Fibroblast of the aortic adventitia (primary cell): Measurements from ENCODE around the gene DHX32. TPM values are rescaled to one million over a fixed set of nuclear protein-coding genes. Genes with fewer than 3 reads are reported as not detected.
"Not testable (repeated sequence)": the region's sequence is repeated elsewhere in the genome, so short reads cannot be mapped to it uniquely, and the experiment has no call there.

ENCODE experiments used
- DNase-seq: peaks from one replicate; pipeline ENCODE4 v3.0.0-alpha.2; 2010; ENCODE audit warnings: low read depth
- H3K4me3 ChIP-seq: 2 replicates; pipeline ENCODE4 v1.5.1; 2011; ENCODE audit warnings: low read depth, mild to moderate bottlenecking, control low read depth, low read length, moderate library complexity
- CTCF ChIP-seq: IDR thresholded peaks from 2 replicates; pipeline ENCODE4 v1.5.1; 2011; ENCODE audit warnings: mild to moderate bottlenecking, low read length, control low read depth, inconsistent platforms; ENCODE audit not compliant: insufficient read depth
- total RNA-seq: library from RNA; depleted of rRNA; stranded (reverse); fragments of >200 nt; gene quantifications from 2 replicates; pipeline ENCODE4 v1.2.3, GENCODE V29; 2012; ENCODE audit warnings: low replicate concordance

The DHX32 gene
- total RNA-seq: 20.2 and 31.3 TPM in 2 replicates

GRCh38 chr10:125881192-125881591 is at the start of gene DHX32:
DHX32 (minus strand) TSS chr10:125881292; CDS start chr10:125880824, 468 bp downstream.
- no peak for DNase-seq
- no peak within 1 kb of the TSS for H3K4me3 ChIP-seq
- TF ChIP-seq CTCF: no peak

- H3K4me3 ChIP-seq: no peak overlapping the region
- no peak for TF ChIP-seq CTCF
- DNase-seq: no peak
Measured at GRCh38 chr10:125929618-125930017, 48.5 kb upstream of the DHX32 start.

GRCh38 chr10:125928928-125929585 is 48.0 kb upstream of the DHX32 start:
- no peak for DNase-seq
- TF ChIP-seq CTCF: no peak

GRCh38 chr10:125927265-125927664 is 46.2 kb upstream of the DHX32 start:
- H3K4me3 ChIP-seq, DNase-seq: not testable (repeated sequence)

More at GRCh38 chr10:125928928-125929585, 48.0 kb upstream of the DHX32 start:
- no peak overlapping the region for H3K4me3 ChIP-seq

GRCh38 chr10:125926247-125926646 is 45.2 kb upstream of the DHX32 start:
- no peak for DNase-seq
- H3K4me3 ChIP-seq: no peak overlapping the region
- no peak for TF ChIP-seq CTCF

- no peak for TF ChIP-seq CTCF
- DNase-seq: no peak
- no peak overlapping the region for H3K4me3 ChIP-seq
Measured at GRCh38 chr10:125925262-125925834, 44.3 kb upstream of the DHX32 start.

GRCh38 chr10:125921643-125922306 is 40.7 kb upstream of the DHX32 start:
- not testable (repeated sequence) for DNase-seq, H3K4me3 ChIP-seq

- DNase-seq, H3K4me3 ChIP-seq: not testable (repeated sequence)
Measured at GRCh38 chr10:125917704-125918361, 36.7 kb upstream of the DHX32 start.
